A549 (cell line): ENCODE results near the gene HOXA7.

Experiments used
- POLR2A ChIP-seq: IDR thresholded peaks from 2 replicates; pipeline ENCODE4 v1.6.1; 2012; ENCODE audit warnings: mild to moderate bottlenecking, low read length
- RARB ChIP-seq: fragments of 250-450 bp; sonication (Bioruptor Pico); IDR thresholded peaks from 2 replicates; pipeline ENCODE4 v1.8.0; 2021; ENCODE audit warnings: mild to moderate bottlenecking, moderate library complexity
- TF ChIP-seq, protein P1 (sequence below): fragments of >200 bp; sonication (Bioruptor Twin); formaldehyde crosslinking; IDR thresholded peaks from 3 replicates; pipeline ENCODE4 v1.5.1; 2016

DNA sequence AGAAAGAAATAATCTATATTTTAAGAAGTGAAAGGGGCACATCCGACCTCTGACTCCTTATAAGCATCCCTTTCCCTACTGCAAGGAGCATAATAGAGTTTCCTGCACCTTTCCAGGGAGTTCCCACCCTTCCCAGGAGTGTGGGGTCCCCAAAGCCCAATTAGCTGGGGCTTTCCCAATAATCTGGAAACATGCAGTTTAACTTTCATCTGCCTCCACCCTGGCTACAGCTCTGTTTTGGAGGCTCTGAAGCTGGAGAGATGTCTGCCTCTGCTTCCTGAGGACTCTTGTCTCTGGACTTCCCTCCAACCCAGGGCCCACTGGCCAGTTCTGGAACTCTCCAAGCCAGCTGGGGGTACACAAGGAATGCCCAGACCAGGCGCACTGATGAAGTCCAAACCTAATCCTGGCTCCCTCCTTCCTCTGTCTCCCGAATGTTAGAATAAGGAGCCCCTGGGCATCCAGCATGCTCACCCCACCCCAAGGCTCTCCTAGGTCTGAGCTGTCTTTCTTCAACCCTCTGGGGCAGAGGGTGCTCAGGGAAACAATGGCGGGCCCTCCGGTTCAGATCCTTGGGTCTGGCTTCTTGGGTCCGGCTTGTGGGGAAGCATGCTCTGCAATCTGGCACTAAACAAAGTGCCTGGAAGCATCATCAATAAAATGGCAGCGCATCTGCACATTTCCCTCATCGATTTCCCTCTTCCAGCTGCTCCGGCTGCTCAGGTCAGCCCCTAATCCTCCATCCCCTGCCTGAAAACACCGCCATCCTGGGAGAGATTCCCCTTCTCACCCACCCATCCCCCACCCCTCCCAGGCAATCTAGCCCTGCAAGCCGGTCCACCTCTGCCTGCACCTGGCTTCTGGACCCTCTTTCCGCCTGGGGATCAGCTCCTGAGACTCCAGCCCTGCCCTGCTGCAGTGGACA lies 39.3 kb downstream of the HOXA7 start:
- TF ChIP-seq RARB (no peak), POLR2A (no peak)
- TF ChIP-seq, protein P1, sequence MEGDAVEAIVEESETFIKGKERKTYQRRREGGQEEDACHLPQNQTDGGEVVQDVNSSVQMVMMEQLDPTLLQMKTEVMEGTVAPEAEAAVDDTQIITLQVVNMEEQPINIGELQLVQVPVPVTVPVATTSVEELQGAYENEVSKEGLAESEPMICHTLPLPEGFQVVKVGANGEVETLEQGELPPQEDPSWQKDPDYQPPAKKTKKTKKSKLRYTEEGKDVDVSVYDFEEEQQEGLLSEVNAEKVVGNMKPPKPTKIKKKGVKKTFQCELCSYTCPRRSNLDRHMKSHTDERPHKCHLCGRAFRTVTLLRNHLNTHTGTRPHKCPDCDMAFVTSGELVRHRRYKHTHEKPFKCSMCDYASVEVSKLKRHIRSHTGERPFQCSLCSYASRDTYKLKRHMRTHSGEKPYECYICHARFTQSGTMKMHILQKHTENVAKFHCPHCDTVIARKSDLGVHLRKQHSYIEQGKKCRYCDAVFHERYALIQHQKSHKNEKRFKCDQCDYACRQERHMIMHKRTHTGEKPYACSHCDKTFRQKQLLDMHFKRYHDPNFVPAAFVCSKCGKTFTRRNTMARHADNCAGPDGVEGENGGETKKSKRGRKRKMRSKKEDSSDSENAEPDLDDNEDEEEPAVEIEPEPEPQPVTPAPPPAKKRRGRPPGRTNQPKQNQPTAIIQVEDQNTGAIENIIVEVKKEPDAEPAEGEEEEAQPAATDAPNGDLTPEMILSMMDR = no peak
